Measurements from ENCODE around the gene CDA. TPM values are rescaled to one million over a fixed set of nuclear protein-coding genes. Genes with fewer than 3 reads are reported as not detected.

Gene CDA
- total RNA-seq, 6 donors from 2014 or later: 2.6 to 9.3 (median 3.0) TPM; not detected in 1

DNA sequence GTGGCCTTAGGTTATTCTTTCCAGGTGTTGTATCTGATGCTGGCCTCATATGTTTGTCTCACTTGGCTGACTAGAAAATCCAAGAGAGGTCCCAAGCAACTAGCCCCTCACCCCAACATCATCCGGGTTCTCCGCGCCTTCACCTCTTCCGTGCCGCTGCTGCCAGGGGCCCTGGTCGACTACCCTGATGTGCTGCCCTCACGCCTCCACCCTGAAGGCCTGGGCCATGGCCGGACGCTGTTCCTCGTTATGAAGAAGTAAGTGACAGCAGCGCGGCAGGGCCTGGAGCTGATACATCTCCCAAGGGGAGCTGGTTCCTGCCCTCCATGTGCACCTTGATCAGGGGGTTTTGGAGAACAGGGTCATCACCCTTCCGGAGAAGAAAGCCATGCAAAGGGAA lies 55.5 kb downstream of the CDA start:
- WGBS, 2 donors: 97% methylated on average over 13 of the region's 13 CpGs
- H3K27ac ChIP-seq: no peak overlapping the region
- no peak for ATAC-seq (ENCODE audit: low FRiP score in 2 of 2)
- H3K9me3 ChIP-seq: no peaks in the 10 kb centered on the region
- peaks cover 29 to 90% (median 75%) of the 10 kb centered on the region in 4 donors for H3K36me3 ChIP-seq
- peak in 1 of 2 donors; percentile 56 for DNase-seq
- no peaks in the 10 kb centered on the region for H3K4me1 ChIP-seq
- H3K4me3 ChIP-seq: no peak overlapping the region
- no peak for TF ChIP-seq POLR2A (IDR thresholded peaks at IDR 0.05)
- TF ChIP-seq CTCF (IDR thresholded peaks at IDR 0.05): no peak
- no peak for TF ChIP-seq POLR2AphosphoS5 (IDR thresholded peaks at IDR 0.05)
- TF ChIP-seq EP300 (IDR thresholded peaks at IDR 0.05): no peak
- H3K27me3 ChIP-seq: no peaks in the 10 kb centered on the region

DNA sequence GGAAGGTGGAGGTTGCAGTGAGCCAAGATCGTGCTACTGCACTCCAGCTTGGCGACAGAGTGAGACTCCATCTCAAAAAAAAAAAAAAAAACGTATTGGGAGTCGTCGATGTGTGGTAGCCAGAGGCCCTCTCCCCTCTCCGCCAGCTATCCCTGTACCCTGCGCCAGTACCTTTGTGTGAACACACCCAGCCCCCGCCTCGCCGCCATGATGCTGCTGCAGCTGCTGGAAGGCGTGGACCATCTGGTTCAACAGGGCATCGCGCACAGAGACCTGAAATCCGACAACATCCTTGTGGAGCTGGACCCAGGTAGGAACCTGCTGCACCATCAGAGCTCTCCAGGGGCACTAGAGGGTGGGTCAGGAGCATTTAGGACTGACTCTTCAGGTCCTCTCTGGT lies 56.5 kb downstream of the CDA start:
- ATAC-seq (ENCODE audit: low FRiP score in 2 of 2) (no peak), DNase-seq (no peak)
- Histone ChIP-seq H3K4me1 (no peaks in the 10 kb centered on the region), H3K9me3 (no peaks in the 10 kb centered on the region), H3K4me3 (no peak overlapping the region), H3K27me3 (no peaks in the 10 kb centered on the region), H3K27ac (no peak overlapping the region), H3K36me3 (peaks cover 33 to 93% (median 76%) of the 10 kb centered on the region in 4 donors)
- 84 to 89% methylated on average over 14 of the region's 14 CpGs for WGBS, 2 donors
- TF ChIP-seq EP300 (IDR thresholded peaks at IDR 0.05) (no peak), POLR2A (IDR thresholded peaks at IDR 0.05) (no peak), POLR2AphosphoS5 (IDR thresholded peaks at IDR 0.05) (no peak), CTCF (IDR thresholded peaks at IDR 0.05) (no peak)

DNA sequence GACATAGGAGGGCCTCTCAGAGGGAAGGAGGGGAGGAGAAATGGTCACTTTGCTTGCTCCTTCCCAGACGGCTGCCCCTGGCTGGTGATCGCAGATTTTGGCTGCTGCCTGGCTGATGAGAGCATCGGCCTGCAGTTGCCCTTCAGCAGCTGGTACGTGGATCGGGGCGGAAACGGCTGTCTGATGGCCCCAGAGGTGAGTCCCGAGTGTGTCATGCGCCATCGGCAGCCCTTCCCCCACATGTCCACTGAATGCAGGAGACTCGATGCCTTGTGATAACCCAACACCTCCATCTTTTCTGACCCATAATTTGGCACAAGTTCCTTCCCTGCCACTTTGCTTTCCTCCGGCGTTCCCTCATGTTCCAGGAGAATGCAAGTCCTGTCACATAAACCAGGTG lies 59.5 kb downstream of the CDA start:
- Histone ChIP-seq H3K9me3 (no peaks in the 10 kb centered on the region), H3K27ac (no peak overlapping the region), H3K27me3 (no peaks in the 10 kb centered on the region), H3K4me1 (no peaks in the 10 kb centered on the region), H3K4me3 (no peak overlapping the region), H3K36me3 (peaks cover 43 to 96% (median 80%) of the 10 kb centered on the region in 4 donors)
- WGBS, 2 donors: 83 to 96% methylated on average over 9 to 13 of the region's 13 CpGs
- no peak for DNase-seq
- no peak for ATAC-seq (ENCODE audit: low FRiP score in 2 of 2)
- no peak for TF ChIP-seq CTCF (IDR thresholded peaks at IDR 0.05)
- no peak for TF ChIP-seq EP300 (IDR thresholded peaks at IDR 0.05)
- TF ChIP-seq POLR2A (IDR thresholded peaks at IDR 0.05): no peak
- no peak for TF ChIP-seq POLR2AphosphoS5 (IDR thresholded peaks at IDR 0.05)

GRCh38 chr1:20648946-20649345 lies 60.0 kb downstream of the CDA start:
- TF ChIP-seq CTCF (IDR thresholded peaks at IDR 0.05) (no peak), EP300 (IDR thresholded peaks at IDR 0.05) (no peak), POLR2A (IDR thresholded peaks at IDR 0.05) (no peak), POLR2AphosphoS5 (IDR thresholded peaks at IDR 0.05) (no peak)
- no peak overlapping the region for H3K4me3 ChIP-seq
- no peak for ATAC-seq (ENCODE audit: low FRiP score in 2 of 2)
- WGBS, 2 donors: 88 to 98% methylated on average over 4 to 15 of the region's 15 CpGs
- H3K36me3 ChIP-seq: peaks cover 48 to 97% (median 82%) of the 10 kb centered on the region in 4 donors
- no peaks in the 10 kb centered on the region for H3K4me1 ChIP-seq
- no peaks in the 10 kb centered on the region for H3K27me3 ChIP-seq
- no peak for DNase-seq
- no peaks in the 10 kb centered on the region for H3K9me3 ChIP-seq
- H3K27ac ChIP-seq: no peak overlapping the region

DNA sequence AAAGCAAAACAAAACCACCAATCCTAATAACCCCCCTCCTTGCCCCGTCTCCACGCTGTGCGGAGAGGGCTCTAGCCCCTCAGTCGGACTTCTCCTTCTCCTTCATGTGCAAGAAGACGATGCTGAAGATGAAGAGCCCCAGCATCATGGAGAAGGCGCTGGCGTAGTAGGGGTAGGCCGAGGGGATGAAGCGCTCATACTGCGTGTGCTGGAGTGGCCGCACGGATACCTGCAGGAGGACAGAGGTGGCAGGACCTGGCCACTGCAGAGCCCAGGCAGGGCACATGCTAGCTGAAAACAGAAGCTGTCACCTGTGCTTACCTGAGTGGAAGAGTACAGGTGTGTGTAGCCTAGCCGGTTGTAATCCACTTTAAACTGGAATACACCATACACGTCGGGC lies 63.4 kb downstream of the CDA start:
- ATAC-seq (ENCODE audit: low FRiP score in 2 of 2): no peak
- H3K27me3 ChIP-seq: no peaks in the 10 kb centered on the region
- H3K4me1 ChIP-seq: no peaks in the 10 kb centered on the region
- no peak overlapping the region for H3K4me3 ChIP-seq
- H3K27ac ChIP-seq: no peak overlapping the region
- 96 to 97% methylated on average over 15 of the region's 15 CpGs for WGBS, 2 donors
- H3K36me3 ChIP-seq: peaks cover 49 to 99% (median 90%) of the 10 kb centered on the region in 4 donors
- TF ChIP-seq POLR2A (IDR thresholded peaks at IDR 0.05): no peak
- TF ChIP-seq CTCF (IDR thresholded peaks at IDR 0.05): no peak
- no peak for TF ChIP-seq POLR2AphosphoS5 (IDR thresholded peaks at IDR 0.05)
- no peak for TF ChIP-seq EP300 (IDR thresholded peaks at IDR 0.05)
- H3K9me3 ChIP-seq: no peaks in the 10 kb centered on the region
- DNase-seq: no peak

Data from upper lobe of left lung (tissue), 6 donors.